Stimulated activated CD8-positive, alpha-beta memory T cell treated with anti-CD3 and anti-CD28 coated beads, Interleukin-4, amount 100 ng/mL, for 1 hour (primary cell): ENCODE data around the gene RPL12.

Experiments
- DNase-seq, 2 donors: peaks; one replicate each; pipeline ENCODE4 v3.0.0-alpha.2; 2020; ENCODE audit warnings: low read depth in 2 of 2, low spot score in 1 of 2

The RPL12 gene

GRCh38 chr9:127405344-127406125, 45.7 kb downstream of the RPL12 start:
- no peak for DNase-seq

DNA sequence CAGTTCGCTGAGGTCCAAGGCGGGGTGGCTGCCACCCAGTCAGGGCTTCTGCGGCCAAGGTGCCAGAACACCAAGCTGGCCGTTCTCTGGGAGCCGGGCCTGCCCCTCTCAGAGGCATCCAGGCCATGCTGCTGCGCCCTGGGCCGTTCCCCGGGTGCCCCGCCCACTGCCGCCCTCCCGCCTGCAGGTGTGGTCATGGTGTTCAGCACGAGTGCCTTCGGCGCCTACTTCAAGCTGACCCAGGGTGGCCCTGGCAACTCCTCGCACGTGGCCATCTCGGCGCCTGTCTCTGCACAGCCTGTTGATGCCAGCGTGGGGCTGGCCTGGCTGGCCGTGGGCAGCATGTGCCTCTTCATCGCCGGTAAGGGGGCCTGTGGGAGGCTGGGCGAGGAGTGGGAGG, 46.6 kb downstream of the RPL12 start:
- no peak for DNase-seq

DNA sequence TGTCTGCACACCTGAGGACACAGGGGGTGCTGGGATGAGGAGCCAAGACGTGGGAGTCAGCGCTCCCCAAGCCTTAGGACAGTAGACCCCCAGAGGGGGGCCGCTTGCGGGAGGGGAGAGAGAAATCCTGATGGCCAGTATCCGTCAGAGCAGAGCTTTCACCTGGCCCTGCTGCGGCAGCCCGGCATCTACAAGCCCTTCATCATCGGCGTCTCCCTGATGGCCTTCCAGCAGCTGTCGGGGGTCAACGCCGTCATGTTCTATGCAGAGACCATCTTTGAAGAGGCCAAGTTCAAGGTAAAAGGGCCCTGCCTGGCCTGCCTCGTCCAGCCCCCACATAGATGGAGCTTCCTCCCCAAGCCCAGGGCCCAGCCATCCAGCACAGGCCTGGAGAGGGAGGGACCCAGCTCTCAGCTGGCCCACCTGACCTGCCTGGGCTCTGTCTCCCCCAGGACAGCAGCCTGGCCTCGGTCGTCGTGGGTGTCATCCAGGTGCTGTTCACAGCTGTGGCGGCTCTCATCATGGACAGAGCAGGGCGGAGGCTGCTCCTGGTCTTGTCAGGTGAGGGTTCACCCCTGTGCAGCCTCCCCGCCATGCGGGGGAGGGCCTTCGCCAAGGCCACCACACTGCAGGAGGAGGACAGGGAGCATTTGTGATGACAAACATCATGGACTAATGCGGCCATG, 47.6 kb downstream of the RPL12 start:
- DNase-seq = no peak

DNA sequence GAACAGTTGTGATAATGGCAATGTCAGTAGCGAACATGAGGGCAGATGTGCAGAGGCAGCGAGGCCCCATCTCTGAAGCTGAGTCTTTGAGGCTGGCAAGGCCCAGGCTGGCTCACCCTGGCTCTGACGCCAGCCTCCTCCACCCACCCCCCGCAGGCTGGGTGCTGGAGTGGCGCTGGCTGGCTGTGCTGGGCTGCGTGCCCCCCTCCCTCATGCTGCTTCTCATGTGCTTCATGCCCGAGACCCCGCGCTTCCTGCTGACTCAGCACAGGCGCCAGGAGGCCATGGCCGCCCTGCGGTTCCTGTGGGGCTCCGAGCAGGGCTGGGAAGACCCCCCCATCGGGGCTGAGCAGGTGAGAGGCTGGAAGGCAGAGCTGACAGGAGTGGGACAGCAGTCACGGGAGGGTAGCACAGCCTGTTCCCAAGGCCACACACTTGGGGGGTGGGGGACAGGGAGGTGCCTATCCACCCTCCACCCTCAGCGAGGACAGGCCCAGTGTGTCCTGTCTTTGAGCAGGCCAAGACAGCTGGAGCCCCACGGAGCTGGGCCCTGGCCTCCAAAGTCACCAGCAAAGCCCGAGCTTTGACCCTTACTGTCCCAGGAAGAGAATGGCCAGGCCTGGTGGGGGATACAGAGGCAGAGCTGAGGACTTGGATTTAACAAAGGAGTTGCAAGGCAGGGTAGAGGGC, 48.7 kb downstream of the RPL12 start:
- DNase-seq = no peak

GRCh38 chr9:127399736-127400269, 51.4 kb downstream of the RPL12 start:
- DNase-seq = no peak

- no peak for DNase-seq
Measured at GRCh38 chr9:127398715-127399400, 52.3 kb downstream of the RPL12 start.

- no peak for DNase-seq
Measured at GRCh38 chr9:127398275-127398647, 52.9 kb downstream of the RPL12 start.
